WI38 (cell line): ENCODE data around the gene CCR5AS.
A peak's percentile ranks its signal among the peaks of the same experiment; 100 is the strongest.

Experiments used
- H3K4me3 ChIP-seq: 2 replicates; pipeline ENCODE4 v1.5.1; 2011; ENCODE audit warnings: low read depth, mild to moderate bottlenecking, control low read depth, low read length
- TF ChIP-seq, protein P1 (sequence below): IDR thresholded peaks from 2 replicates; pipeline ENCODE4 v1.5.1; 2012; ENCODE audit warnings: low read depth, mild to moderate bottlenecking, control low read depth, low read length

CCR5AS gene

DNA sequence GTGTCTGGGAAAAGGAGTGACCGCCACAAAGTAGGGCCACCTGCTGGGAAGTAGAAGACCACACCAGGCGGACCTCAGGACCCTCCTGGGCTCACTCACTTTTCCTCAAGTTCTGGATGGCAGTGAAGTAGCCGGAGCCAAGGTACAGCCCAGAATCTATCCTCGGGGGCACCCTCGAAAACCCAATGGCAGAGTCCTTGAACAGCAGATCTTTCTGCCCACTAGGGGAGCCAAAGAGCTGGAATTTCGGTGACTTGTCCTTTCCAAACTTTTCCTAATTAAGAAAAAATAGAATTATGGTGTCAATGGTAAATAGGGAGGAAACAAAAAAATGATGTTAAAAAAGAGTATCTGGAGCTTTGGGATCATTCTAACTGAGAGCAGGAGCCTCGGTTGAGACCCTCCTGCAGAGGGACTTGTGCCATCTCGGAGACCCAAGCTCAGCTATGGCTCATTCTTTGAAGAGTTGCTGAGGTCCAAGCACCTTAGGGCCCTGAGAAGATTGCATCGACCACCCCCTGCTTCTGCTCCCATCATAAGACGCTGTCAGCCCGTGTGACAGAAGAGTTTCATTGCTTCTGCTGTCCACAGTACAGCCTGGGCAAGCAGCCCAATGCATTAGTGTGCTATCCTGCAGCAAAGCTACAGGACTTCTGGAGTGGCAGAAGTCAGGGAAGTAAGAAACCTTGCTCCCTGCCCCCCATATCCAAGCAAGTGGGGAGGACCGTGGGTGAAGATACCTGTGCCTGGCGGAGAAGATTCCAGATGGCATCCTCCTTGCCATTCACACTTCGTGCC, 43.1 kb upstream of the CCR5AS start:
- no peak overlapping the region for H3K4me3 ChIP-seq
- TF ChIP-seq, protein P1, sequence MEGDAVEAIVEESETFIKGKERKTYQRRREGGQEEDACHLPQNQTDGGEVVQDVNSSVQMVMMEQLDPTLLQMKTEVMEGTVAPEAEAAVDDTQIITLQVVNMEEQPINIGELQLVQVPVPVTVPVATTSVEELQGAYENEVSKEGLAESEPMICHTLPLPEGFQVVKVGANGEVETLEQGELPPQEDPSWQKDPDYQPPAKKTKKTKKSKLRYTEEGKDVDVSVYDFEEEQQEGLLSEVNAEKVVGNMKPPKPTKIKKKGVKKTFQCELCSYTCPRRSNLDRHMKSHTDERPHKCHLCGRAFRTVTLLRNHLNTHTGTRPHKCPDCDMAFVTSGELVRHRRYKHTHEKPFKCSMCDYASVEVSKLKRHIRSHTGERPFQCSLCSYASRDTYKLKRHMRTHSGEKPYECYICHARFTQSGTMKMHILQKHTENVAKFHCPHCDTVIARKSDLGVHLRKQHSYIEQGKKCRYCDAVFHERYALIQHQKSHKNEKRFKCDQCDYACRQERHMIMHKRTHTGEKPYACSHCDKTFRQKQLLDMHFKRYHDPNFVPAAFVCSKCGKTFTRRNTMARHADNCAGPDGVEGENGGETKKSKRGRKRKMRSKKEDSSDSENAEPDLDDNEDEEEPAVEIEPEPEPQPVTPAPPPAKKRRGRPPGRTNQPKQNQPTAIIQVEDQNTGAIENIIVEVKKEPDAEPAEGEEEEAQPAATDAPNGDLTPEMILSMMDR: peak; percentile 71

DNA sequence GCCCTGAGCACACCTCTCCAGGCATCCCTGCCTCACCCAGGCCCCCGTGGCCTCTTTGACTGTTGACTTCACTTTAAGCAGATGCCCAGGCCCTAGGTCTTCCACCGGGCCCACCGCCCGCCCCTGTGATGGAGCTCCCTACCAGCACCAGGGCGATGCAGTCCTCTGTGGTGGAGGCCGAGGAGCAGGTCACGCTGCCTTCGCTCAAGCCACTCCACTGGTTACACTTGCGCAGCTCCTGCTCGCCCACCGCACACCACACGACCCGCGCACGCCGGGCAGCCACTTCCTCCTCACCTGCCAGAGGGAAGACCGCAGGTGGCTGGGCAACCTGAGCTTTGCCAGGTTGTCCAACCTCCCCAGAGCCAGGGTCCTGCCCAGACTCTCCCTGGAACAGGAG, 41.9 kb upstream of the CCR5AS start:
- no peak overlapping the region for H3K4me3 ChIP-seq
- TF ChIP-seq, protein P1: no peak

DNA sequence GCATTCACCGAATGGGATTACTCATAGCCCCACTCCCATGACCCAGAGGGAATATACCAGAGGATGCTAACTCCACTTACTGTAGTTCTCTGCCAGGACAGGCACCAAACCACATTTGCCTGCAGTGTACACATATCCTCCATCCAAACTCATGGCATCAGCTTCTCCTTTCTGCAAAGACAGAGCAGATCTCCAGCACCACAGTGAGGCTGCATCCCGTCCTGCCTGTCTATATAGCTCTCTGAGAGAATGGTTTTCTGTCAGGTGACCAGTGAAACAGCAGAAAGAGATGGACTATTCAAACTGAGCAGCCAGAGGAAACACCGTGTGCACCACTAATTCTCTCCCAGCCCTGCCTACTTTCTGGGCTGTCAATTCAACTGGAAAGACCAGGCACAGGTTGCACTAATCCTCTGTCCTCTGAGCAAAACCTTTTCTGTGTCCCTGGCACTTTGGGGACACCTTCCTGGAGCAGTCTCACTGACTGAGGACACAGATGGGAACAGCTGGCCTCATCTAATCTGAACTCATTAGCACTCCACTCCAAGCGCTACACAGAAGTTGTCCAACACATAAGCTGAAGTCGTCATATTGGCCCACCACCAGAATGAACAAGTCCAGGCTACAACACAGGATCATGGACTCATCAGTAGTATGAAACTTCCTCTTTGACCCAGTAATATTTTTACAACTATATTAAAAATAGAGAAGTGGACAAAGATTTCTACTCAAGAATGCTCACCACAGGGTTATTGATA, 40.5 kb upstream of the CCR5AS start:
- no peak overlapping the region for H3K4me3 ChIP-seq
- TF ChIP-seq, protein P1: no peak

DNA sequence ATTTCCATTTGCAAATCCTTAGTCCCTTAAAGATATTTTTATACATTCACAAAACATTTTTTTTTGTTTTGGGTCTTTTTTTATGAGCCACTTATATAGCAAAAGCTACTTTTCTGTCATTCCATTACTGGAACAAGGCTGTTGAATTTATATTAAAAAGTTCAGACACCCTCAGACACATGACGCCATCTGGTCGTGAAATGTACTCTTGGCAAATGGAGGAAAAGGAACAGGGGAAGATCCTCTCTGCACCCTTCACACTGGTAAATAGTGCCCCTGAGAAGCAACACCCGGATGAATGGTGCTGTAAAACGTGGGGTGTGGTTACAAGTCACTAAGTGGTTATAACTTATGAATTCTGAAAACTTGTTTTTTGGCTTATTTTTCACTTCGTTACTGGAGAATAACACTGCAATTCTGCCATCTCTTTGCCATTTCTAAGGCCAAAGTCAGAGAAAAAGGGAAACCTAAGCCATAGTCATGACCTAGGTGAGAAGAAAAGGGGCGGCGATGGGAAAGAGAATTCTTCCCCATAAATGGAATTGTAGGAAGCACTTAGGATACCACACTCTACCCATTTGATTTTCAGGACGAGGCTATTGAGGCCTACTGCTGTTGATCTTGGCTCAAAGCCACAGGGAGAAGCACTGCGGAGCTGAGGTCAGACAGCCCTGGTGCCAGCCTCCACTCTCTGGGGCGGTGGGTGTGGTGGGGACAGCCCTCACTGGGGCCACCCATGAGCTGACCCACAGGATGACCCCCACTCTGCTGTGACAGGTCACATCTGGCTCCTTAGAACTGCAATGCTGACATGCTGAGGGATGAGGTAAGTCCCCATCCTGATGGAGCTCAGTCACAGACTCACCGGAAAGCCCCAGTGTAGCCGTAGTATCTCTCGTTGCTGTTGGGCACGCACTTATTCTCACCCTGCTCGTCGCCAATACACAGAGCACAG, 36.0 kb upstream of the CCR5AS start:
- TF ChIP-seq, protein P1: no peak
- H3K4me3 ChIP-seq: no peak overlapping the region

DNA sequence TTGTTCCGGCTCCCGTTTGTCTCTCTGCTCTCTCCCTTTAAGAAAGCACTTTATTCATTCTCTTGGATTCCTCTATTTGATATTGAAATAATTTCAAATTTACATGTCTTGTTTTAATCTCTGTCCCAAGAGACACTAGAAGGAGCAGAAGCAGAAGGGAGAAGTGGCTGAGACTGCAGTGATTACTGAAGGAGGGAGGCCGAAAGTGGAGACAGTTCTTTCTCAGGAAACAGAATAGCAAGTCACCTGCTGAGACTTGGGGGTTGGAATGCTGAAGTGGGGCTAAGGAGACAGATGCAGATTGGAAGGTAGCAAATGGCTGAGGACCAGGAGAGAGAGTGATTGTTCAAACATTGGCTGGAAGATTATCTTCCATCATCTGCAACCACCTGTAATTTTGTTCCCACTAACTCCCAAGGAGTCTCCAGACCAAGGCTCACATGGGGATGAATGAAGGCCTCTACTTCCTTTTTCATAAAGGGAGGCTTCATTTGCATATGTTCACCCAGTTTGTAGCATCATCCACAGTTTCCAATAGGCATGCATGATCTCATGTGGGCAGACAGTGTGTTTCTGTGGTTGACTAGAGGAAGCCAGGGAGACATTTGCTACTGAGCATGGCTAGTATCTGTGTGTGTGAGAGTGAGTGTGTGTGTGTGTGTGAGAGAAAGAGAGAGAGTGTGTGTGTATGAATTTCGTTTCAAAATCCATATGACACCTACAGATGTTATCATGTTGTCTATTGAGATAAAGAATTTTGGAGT, 33.8 kb upstream of the CCR5AS start:
- TF ChIP-seq, protein P1: no peak
- H3K4me3 ChIP-seq: no peak overlapping the region

DNA sequence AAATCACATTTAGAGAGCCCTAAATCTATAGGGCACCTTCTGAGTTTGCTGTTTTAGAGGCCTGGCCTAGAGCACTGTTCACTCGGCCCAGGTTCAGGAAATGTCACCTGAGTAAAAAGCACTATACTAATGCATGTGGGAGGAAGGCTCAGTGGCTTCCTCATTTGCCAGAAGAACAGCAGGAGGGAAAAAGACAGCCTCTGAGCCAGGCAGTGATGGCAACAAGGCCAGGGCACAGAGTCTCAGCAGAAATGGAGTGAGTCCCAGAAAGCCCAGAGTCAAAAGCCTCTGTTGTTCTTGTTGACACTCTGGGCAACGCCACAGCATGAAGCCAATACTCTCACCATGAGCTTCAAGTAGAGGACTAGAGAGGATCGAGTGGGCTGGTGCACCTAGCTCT, 32.0 kb upstream of the CCR5AS start:
- H3K4me3 ChIP-seq: no peak overlapping the region
- TF ChIP-seq, protein P1: no peak
